HG03439 (cell line): ENCODE data around the gene THSD7B.
"Not testable (repeated sequence)": the region's sequence is repeated elsewhere in the genome, so short reads cannot be mapped to it uniquely, and the experiment has no call there.

Experiments
- ATAC-seq: cut with Tn5 transposase; IDR thresholded peaks from one replicate; pipeline ENCODE4 v1.9.1; 2021; ENCODE audit warnings: mild to moderate bottlenecking, moderate library complexity; ENCODE audit not compliant: unreplicated experiment

Gene THSD7B

DNA sequence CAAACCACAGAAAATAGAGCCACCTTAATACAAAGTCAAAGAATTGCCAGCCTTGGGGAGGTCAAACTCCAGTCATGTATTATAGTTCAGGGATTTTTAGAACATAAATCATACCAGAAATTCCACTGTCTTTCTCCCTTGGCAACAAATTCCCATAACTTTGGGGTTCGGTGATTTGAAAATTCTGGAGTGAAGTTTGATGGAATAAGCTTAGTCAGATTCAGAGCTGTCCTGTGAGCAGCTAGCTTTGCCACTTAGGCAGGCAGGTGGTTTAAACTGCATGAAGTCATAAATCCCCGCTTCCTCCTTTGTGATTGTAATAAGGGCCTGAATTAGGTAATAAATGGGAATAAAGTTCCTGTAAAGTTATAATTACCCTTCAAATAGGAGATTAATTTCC is 741.9 kb downstream of the THSD7B start:
- no peak for ATAC-seq

DNA sequence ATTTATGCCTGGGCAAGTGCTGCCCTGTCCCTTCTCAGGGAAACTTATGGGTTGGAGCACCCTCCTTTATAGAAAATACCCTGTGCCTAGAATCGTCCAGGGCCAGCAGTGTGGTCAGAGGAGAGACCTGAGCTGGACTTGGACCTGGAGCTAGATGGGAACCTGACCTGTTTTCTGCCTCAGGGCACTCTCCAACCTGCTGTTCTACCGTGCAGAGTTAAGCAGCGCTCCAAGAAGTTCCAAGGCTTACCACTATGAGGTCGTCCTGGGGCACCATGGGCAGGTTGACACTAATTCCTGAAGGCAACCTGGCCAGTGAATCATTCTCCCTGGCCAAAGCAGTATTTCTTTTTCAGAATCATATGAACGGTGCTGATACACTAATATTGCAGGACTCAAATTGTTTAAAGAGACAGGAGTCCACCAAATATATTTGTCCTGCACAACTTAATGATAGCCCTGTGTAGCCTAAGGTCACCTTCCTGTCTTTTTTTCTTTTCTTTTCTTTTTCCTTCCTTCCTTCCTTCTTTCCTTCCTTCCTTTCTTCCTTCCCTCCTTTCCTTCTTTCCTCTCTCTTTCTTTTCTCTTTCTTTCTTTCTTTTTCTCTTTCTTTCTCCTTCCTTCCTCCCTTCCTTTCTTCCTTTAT is 743.5 kb downstream of the THSD7B start:
- ATAC-seq: no peak

DNA sequence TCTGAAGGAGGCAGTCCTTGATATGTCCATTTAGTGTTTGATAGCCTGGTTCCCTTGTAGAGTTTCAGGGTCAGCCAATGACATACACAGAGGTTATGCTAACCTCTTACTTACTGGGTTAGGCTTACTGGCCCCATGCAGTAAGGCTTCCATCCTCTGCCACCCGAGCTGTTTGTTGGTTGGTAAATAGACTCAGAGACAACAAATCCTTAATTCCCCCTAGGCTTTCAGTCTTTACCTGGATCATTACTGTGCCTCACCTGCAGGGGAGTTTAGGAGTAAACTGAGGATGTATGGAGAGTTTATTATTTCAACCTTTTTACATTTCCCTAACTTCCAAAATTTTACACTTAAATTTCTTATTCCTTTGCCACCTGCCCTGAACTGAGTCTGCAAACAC is 746.2 kb downstream of the THSD7B start:
- ATAC-seq: no peak

DNA sequence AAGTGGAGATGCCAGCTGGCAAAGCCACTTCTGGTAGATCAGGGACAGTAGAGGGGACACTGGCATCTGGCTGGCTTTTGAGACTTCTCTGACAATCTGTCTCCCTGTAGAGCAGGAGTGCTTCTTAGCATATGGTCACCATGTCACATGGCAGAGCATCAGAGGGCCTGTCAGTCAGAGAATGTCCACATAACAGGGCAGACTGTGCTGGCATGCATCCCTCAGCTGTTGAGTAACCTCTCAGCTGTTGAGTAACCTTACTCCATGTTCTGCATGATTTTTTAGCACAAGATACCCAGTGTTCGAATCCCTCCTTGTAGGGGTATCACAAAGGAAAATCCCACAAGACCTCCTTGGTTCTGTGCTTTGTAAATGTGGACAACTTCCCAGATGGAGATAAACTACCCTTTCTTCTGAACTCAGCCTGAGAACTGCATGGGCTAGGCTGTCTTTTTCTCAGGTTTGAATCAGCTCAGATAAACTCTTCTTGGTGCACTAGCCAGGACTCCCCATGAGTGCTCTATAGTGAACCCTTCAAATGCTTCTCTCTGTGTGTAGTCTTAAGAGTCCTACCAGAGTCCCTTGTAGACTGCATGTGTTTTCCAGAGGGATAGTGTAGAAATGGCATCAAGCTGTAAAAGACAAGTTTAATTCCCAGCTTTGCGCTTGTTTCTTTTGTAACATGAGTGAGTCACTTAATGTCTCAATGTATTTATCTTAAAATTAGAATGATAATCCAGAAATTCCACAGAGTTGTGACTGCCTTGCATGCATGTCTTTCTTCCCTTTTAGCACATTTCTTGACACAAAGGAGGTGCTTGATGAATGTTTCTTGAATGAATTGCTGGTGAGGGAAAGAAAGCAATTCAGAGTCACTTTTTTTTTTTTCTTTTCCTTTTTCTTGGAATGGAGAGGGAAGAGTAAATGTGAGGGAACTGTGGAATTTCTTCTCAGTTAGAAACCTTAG is 756.6 kb downstream of the THSD7B start:
- no peak for ATAC-seq

DNA sequence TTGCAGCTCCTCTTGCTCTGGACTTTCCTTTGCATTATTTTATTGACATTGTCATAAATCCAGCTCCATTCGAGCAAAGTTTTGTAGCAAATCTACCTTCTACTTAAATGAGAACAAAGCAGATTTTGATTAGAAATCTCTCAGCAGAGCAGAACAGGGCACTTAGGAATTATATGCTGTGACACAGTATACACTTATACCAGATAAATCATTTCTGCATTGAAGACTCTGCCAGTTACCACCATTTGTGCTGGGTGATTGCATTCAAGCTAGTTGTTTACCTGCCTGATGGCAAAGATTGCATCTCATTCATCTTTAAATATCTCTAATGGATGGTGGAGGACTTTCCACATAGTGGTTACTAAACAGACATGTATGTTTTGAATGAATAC is 757.3 kb downstream of the THSD7B start:
- no peak for ATAC-seq

DNA sequence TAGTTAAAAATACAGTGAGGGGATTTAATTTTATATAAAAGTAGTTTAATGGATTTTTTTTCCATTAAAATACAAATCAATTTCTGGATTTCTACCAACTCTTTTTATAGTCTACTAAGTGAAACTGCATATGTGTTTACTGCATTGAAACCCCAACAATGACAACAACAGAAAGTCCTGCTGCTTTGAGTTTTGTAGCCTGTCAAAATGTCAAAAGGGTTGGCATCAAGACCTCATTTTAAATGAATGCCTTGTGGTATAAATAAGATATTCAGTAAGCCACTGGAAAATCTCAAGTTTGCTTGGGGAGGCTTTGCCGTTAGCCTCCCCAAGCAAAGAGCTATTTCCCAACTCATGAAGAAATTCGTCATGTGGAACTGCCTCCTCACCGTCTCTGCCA is 758.6 kb downstream of the THSD7B start:
- ATAC-seq: no peak

DNA sequence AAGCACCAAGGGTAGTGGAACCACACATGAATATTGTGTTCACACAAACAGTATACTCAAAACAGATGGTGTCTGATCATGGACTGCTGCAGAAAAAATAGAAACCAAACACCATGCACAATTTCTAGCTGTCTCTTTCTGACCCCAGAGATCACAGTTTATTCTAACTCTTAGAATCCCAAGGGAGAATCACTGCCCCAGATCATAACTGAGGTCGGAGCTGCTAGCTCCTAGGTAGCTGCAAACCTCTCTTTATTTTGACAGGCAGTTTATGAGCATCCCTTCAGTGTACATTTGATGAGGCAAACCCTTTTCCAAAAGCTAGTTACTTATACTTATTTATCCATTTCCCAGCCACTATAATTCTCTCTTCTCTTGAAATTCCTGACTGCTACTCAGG is 759.8 kb downstream of the THSD7B start:
- ATAC-seq: no peak

DNA sequence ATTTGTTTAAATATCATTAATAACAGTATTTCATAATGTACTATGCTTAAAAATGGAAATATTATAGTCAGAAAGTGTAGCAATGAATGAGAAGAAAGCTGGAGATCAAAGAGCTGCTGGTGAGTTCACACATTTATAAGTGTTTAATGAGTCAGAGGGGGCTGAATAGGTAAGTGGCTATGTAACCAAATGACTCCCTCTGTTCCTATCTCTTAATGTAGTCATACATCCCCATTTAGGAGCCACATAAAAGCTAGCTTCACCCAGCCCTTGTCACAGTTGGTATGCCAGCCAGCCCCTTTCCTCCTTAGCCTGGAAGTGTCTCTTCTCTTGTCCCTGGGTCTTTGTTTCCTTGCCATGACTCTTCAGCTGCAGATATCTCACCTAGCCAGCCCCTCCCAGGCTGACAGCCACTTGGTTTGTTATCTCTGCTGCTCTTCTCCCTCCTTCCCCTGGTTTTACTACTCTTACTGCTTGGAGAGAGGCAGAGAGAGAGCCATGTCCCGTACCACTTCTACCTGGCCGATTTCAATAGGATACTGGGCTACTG is 760.4 kb downstream of the THSD7B start:
- ATAC-seq: no peak

DNA sequence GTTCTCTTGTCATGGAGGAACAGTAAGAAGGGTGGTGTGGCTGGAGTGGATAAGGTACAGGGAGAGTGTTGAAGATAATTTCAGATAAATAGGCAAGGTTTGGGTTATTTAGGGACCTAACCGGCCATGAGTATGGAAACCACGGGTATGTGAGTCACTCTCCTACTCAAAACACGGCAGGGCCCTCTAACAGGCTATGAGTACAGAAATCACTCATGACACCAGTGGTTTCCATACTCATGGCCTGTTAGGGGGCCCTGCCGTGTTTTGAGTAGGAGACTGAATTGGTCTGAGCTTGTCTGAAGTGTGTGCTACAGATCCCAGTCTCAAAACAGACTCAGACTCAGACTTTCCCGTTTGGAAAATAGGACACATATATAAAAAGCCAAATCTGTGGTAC is 770.6 kb downstream of the THSD7B start:
- ATAC-seq: peak; percentile 65

DNA sequence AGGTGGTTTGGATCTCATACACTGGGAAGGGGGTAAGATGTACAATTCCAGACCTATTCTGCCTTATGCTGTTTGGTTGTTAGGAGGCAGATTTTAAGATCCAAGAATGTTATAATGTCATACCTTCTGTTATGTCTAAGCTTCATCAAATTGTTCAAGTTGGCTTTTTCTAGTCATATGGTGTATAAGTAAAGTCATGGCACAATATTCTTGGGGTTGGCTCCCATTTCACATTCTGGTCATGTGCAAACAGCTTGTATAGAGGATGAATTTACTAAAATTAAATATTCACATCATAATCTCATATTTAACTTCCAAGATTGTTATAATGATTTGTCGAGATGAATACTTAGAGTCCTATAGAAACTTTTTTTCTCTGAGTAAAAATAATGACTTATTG is 774.0 kb downstream of the THSD7B start:
- no peak for ATAC-seq

DNA sequence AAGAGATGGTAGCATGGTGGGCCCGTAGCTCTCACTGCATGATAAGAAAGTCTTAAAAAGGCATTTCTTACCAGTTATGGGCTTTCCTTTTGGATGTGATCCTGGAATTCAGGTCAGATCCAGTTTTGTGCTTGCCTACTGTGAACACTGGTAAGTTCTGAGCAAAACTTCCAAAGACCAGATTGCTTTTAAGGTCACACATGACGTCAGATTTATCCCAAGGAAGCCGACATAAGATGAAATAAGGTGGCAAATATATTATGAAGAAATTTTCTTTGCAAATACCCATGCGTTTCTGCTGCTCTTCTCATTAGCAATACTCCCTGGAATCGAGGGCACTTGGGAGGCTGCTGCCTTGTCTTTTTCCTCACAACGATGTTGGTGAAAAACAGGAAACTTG is 782.5 kb downstream of the THSD7B start:
- ATAC-seq: no peak

DNA sequence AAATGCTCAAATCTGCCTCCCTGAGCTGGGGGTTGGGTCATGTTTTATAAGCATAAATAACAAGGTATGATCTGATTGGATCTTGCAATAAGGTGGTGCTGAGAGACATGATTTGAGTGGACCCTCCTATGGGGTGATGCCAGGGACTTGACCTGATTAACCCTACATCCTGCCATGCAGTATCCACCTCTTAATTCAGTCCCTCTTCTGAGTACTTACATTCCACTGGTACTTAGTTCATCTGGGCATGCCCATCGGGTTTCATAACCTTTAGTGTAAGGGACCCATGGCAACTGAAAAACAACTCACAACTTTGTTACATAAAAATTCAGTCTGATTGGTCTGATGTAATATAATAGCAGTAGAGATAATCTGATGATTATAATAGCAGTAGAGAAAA is 801.0 kb downstream of the THSD7B start:
- no peak for ATAC-seq

DNA sequence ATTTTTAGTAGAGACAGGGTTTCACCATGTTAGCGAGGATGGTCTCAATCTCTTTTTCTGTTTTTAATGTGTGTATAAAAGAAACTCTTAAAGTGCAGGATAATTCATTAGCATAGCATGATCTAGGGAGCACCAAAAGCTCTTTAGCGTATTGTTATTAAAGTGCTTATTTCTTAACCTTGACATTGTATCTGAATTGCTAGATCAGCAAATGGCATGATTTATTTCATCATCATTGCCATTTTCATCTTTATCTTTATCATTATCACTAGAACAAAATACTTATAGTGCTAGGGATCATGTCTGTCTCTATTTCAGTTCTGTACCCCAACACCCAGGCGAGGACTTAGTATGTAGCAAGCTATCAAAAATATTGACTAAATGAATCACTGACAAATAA is 805.1 kb downstream of the THSD7B start:
- no peak for ATAC-seq

DNA sequence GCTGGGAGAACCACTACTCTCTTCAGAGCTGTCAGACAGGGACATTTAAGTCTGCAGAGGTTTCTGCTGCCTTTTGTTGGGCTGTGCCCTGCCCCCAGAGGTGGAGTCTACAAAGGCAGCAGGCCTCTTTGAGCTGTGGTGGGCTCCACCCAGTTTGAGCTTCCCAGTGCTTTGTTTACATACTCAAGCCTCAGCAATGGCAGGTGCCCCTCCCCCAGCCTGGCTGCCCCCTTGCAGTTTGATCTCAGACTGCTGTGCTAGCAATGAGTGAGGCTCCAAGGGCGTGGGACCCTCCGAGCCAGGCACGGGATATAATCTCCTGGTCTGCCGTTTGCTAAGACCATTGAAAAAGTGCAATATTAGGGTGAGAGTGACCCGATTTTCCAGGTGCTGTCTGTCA is 822.5 kb downstream of the THSD7B start:
- ATAC-seq: not testable (repeated sequence)

DNA sequence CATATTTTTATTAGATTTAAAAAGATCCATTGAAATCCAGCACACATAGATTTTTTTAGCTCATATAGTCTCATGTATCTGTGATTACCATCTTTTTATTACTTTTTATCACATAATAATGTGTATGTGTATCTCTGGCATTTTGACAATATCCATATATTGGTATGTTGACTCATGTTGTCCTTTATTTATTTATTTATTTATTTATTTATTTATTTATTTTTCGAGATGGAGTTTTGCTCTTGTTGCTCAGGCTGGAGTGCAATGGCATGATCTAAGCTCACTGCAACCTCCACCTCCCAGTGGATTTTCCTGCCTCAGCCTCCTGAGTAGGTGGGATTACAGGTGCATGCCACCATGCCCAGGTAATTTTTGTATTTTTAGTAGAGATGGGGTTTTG is 823.2 kb downstream of the THSD7B start:
- ATAC-seq: not testable (repeated sequence)

DNA sequence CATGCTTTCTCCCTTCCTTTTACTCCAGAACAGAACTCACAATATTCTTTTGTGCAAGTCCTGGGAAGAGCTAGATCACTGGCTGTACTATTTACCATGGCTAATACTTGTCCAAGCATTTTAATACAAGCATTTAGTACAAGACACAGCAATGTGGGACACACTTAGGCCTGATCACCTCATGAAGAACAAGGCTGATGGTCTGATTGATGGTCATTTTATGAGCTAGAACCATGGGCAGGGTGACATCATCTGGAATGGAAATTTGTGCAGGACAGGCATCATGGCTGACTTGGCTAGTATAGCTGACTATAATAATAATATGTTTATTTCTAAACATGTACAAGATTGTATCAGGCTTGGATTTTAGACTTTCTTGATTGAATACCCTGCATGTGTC is 824.8 kb downstream of the THSD7B start:
- no peak for ATAC-seq

DNA sequence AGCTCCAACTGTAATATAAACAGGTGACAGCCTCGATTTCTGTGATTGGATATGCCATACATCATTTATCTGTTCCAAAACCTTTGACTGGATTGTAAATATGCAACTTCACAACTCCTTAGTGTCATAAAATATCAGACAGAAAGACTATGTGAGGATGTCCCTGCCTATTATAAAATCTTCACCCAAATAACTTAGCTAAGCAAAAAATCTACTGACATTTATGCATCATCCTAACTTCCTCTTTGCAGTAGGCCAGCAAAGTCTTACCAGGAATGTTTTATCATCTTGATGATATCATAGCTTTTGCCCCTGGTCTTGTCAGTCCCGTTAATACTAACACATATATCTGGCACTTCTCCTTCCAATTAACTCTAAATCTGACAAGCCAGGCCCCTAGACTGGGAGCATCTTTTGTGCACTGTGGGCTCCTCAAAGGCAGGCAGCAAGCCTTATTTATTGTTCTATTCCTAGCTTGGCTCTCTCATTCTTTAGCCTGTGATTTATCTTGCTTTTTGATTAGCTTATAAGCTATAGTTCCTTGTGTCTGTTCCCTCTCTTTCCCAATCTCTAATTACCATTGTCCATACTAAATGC is 842.5 kb downstream of the THSD7B start:
- ATAC-seq: no peak

DNA sequence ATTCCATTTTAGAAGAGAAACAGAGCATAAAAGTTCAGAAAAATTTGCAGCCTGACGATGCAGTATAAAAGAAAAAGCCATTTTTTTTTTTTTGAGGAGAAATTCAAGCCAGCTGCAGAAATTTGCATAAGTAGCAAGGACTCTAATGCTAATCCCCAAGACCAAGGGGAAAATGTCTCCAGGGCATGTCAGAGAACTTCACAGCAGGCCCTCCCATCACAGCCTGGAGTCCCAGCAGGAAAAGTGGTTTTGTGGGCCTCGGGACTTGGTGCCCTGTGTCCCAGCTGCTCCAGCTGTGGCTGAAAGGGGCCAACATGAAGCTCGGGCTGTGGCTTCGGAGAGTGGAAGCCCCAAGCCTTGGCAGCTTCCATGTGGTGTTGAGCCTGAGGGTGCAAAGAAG is 873.6 kb downstream of the THSD7B start:
- ATAC-seq: no peak

DNA sequence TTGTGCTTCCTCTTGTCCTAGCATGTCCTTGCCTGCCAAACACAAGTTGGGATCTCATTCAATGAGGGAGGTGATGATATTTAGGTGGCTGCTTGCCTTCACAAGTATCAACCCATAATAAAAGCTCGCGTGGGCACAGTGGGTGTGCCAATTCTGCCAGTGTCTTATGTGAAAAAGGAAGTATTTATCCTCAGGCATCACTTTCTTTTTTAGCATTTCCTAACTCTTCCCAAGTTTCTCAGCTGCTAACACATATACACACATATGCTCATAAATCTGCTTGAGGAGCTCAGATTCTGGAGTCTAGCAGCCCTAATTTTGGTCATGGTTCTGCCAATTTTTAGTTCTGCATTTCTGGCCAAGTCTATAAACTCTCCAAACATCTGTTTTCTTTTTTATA is 879.4 kb downstream of the THSD7B start:
- ATAC-seq: no peak

DNA sequence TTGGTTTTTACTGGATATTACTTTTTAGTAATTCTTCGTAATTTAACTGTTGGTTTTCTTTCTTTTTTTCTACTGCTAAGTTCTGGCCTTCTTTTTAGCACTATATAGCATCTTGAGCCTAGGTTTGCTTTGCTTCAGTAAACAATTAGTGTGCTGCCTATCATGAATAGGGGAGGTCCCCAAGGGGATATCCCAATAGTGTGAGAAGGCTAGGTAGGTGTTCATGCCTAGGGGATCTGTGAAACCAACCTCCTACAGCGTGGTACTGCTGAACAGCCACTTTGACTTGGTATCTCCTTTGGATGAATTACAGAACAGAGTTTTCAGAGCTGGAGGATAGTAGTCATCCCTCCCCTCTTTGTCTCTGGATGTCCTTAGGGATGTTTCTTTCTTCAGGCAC is 888.7 kb downstream of the THSD7B start:
- no peak for ATAC-seq

DNA sequence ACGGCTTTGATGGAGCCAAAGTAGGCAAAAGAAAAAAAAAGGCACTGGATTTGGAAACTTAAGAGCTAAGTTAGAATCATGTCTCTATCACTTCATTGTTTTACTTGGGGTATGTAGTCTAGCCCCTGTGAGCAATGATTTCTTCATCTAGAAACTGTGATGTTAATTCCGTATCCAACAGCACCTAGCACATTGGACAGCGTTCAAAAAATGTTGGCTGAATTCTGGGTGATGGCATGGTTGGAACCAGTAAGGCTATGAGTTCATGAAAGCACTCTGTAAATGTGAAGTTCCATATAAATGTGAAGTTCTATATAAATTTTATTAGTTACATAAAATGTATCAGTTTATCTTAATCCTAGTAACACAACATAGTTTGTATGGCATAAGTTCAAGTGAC is 890.5 kb downstream of the THSD7B start:
- ATAC-seq: no peak

DNA sequence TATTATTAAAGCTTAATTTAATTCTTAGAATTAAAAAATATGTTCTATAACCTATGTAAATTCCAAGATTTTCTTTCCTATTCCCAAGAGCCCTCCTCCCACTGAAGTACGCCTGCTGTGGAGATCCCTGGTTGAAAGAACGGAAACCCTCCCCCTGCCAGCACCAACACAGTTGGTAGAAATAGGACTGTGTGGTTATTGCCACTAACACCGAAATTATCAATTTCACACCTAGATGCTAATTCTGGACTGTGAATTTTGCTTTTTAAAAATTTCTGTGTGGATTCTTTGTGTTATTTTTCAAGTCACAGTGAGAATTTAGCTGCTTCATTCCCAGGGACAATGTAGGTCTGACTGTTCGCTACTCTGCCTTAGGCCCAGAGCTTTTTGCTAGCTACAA is 893.1 kb downstream of the THSD7B start:
- no peak for ATAC-seq
